Measurements from ENCODE around the gene FLYWCH1.

Gene FLYWCH1

DNA sequence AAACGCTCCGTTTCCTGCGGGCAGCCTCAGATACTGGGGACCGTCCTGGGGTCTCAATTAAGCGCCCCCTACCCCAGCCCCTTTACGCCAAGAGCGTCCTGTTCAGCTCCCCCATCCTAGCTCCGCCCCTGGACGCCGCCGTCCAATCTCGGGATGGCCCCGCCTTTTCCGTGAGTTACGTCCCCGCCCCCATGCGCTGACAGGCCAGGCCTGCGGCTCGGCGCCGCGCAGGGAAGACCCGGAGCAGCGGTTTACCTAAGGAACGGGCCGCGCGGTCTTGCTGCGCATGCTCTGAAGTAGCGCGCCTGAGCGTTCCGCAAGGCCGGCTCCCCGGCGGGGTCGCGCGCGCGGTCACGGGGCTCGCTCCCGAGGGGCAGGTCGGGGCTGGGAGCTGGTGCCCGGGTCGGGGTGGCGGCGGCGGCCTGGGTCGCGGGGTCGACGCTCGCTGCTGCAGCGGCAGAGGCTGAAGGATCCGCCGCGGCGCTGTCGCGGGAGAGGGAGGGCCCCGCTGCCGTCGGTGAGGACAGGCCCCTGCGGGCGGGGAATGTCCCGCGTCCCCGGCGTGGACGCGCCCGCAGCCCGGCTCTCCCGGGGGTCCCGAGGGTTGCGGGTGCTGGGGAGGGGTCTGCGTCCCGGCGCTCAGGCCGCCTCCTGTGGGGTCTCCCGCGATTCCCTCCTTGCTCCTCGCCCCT is at the start of gene FLYWCH1:
TSS of gene FLYWCH1 (plus strand) at position 294 of the 692 bp plus-strand sequence. CDS start 17,755 bp downstream, outside the sequence.
- DNase-seq, result peak; percentile 96 to 100 (median 98)

DNA sequence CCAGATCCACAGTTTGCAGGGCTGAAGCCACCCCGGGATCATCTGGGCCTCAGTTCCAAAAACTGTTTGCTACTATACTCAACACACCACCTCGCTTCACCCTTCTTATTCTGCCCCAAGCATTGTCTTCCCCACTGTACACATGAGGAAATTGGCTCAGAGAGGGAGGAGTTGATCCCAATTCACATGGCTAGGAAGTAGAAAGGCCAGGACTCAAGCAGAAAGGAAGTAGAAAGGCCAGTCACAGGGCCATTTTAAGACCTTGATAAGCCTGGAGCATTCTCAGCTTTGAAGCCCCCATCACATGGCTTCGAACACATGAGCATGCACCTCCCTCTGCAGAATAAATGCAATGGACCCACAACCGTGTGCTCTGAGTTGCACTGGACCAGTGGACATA is 46.1 kb upstream of the FLYWCH1 start:
- no peak for DNase-seq

- DNase-seq, result no peak
Observed at GRCh38 chr16:2866431-2866830, 45.3 kb upstream of the FLYWCH1 start.

- DNase-seq, result no peak
Observed at GRCh38 chr16:2867661-2867986, 44.1 kb upstream of the FLYWCH1 start.

DNA sequence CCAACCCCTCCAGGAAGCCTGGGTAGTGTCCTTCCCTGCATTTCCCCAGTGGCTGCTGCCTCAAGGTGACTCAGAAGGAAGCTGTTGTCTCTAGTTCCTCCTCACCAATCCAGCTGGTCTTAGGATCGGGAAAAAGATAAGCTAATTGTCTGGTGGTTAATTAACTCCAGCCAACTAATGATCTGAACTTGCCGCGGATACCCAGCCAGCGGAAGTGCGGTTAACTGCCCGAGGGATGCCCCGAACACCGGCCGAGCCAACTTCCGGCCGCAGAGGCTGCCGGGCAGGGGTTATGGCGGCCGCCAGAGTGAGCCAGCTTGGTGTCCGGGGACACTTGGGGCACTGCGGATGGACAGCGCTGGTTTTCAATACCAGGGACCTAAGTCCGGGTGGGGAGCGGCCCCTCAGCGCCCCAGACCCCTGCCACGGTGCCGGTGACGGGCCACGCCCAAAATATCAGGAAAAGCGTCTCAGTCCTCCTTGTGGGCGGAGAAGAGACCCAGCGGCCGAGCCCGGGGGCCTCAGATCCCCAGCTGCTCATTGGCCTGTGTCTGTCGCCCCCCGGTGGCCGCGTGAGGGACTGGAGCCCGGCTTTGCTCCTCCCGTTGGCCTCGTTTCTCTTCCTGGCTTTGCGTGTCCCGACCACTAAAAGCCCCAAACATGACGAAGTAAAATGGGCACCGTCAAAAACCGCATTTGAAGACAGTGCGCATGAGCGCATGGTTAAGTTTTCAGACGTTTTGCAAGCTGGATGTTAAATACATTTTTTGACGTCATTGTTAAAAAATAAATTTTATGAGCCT is 43.5 kb upstream of the FLYWCH1 start:
- peak; percentile 94 to 96 (median 95) for DNase-seq

GRCh38 chr16:2871926-2872325 is 39.8 kb upstream of the FLYWCH1 start:
- no peak for DNase-seq

- DNase-seq, result peak in 1 of 3 experiments; percentile 37
Observed at GRCh38 chr16:2874032-2874911, 37.5 kb upstream of the FLYWCH1 start.

GRCh38 chr16:2874912-2875362 is 36.8 kb upstream of the FLYWCH1 start:
- DNase-seq, result peak; percentile 56 to 84 (median 76)

DNA sequence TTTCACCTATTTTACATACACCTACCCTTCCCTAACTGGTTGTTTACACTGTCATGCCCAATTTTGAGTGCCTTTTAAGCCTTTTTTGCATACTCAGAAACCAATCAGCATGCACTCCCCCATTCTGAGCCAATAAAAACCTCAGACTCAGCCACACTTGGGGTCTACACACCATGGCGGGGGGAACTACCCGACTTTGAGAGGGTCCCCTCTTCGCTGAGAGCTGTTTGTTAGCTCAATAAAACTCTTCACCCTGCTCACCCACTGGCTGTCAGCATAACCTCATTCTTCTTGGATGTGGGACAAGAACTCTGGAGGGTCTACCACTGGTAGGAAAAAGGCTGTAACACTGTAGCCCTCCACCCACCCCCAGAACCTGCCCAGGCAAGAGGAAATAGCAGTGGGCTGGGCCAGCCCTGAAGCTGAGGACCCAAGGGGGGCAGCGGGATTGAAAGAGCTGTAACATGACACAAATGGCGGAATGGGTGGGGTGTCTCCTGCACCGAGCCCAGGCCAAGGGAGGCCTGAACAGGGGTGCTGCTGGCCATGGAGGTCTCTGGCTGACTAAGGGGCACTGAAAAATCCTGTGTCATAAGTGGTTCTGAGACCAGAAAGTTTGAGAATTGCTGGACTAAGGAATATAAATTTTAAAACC is 31.8 kb upstream of the FLYWCH1 start:
- DNase-seq, result no peak

DNA sequence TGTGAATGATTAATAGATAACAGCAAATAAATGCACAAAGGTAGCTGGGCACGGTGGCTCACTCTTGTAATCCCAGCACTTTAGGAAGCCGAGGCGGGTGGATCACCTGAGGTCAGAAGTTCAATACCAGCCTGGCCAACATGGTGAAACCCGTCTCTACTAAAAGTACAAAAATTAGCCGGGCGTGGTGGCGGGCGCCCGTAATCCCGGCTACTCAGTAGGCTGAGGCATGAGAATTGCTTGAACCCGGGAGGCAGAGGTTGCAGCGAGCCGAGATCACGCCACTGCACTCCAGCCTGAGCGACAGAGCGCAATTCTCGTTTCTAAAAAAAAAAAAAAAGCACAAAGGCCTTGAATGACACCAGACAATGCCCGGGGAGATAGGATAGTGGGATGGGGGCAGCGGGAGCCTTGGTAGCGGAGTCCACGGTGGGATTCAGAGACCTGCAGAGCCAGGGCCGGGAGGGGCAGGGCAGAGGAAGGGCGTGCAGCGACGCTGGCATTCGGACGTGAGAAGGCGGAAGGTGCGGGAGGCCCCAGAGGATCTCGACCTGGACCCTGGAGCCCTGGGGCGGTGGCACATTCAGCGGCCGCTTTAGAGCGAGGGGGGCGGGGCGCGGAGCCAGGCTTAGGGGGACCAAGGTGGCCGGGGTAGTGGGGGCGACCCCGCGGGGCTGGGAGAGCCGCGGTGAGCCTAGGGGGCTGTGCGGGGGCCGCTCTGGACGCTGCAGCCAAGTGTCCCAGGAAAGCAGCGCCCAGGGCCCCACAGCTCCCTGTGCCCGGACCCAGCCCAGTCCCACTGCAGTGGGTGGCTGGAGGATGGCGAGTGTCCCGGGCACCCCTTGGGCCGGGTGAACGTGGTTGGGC is 29.7 kb upstream of the FLYWCH1 start:
- DNase-seq, result peak in 2 of 3 experiments; percentile 21 to 73

DNA sequence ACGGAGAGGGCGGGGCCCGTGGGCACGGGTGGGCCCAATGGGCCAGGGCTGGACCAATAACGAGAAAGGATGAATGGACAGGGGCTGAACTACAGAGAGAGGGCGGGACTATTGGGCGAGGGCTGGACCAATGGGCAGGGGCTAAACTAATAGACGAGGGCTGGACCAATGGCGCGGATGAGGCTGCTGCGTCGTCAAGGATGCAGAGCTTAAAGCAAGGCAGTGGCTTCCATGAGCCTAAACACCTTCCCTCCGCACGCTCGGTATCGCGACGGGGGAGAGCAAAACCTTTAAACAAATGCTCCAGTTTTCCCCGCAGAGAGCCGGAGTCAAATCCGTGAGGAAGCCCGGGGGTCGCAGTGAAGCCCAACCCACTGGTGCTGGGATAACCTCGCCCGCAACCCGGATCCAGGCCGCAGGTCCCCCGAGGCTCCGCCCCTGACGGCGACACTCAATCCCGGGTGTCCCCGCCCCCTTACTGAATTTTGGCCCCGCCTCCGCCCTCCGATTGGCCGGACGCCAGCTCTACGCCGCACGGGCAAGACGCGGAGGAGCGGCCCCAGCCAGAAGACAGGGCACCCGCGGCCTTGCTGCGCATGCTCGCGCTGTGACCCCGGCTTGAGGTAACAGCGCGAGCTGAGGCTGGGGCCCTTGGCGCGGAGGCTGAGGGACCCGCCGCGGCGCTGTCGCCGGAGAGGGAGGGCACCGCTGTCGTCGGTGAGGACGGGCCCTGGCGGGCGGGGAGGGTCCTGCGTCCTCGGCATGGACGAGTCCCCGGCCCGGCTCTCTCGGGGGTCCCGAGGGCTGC is 28.9 kb upstream of the FLYWCH1 start, which contains the start of gene FLYWCH2:
TSS of gene FLYWCH2 (plus strand) at position 566 of the 808 bp plus-strand sequence. CDS start 13,235 bp downstream, outside the sequence.
- DNase-seq, result peak; percentile 98 to 99 (median 99)

DNA sequence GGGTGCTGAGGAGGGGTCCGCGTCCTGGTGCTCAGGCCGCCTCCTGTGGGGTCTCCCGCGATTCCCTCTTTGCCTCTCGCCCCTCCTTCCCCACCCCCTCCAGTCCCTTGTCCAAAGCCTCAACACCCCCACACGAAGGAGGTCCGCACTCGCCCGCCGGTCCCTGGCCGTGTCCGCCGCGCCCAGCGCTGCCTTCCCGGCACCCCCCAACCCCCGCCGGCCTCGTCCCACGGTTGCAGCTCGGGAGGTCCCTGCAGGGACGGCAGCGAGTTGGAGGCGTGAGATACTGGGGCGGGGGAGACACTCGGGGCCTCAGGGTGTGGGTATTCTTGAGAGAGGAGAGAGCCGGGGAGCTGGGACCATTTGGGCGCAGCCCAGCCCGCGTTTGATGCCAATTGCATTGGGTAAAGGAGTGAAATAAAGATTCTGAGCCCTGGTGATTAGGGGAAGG is 28.2 kb upstream of the FLYWCH1 start:
- no peak for DNase-seq

DNA sequence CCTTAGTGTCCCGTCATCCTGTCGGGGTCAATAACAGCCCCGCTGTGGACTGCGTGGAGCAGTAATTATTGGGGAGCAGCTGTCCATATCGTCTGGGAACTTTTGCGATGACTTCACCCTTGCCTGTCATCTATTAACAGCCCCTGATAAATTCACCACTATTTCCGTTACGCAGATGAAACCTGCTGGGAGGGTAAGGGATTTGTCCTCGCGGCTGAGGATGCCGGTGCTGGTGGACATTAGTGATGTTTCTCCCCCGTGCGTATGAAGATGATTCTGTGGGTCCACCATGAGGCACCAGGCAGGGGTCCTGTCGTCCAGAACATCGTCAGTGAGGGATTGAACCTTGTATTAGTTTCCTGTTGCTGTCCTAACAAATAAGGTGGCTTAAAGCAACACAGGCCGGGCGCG is 27.7 kb upstream of the FLYWCH1 start:
- DNase-seq, result peak in 1 of 3 experiments; percentile 43

DNA sequence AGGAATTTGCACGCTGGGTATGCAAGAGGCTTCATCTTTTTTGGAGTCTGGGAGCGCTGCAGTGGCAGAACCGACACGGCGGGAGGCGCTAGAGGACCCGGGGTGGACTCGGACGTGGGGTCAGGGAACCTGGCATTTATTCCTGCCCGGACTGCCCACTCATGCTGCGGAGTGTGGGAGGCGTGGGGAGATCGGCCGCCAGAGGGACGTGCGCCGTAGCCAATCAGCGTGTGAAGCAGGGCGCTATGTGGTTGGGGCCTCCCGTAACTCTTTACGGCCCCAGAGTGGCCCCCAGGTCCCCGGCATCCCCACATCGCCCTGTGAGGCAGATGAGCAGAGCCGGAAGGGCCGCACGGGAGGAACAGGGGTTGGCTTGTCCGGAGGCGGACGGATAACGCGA is 17.5 kb upstream of the FLYWCH1 start:
- DNase-seq, result no peak

GRCh38 chr16:2895813-2896212 is 15.9 kb upstream of the FLYWCH1 start:
- peak in 1 of 3 experiments; percentile 13 for DNase-seq

GRCh38 chr16:2896480-2897010 is 15.2 kb upstream of the FLYWCH1 start:
- no peak for DNase-seq

GRCh38 chr16:2897110-2897509 is 14.6 kb upstream of the FLYWCH1 start:
- no peak for DNase-seq

- DNase-seq, result no peak
Observed at GRCh38 chr16:2898831-2899563, 12.7 kb upstream of the FLYWCH1 start.

DNA sequence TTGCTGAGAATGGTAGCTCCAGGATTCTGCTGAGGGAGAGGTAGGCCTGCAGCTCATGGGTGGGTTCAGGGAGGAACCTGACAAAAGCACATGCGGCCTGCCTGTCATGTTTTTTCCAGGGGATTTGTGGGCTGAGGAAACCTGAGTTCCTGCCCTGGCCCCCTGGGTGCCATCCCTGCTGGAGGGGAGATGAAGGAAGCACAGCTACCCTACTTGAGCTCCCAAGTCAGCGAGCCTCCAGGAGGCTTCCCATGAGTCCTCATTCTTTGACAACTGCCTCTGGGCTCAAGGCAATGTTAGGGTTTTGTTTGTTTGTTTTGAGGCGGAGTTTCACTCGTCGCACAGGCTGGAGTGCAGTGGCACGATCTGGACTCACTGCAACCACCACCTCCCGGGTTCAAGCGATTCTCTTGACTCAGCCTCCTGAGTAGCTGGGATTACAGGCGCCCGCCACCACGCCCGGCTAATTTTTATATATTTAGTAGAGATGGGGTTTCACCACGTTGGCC is 12.1 kb upstream of the FLYWCH1 start:
- no peak for DNase-seq
